Endothelial cell of umbilical vein (primary cell): ENCODE measurements around the gene NAGPA. TPM values are rescaled to one million over a fixed set of nuclear protein-coding genes. Genes with fewer than 3 reads are reported as not detected.

Experiments used
- BruUV-seq: library from RNA; stranded (reverse); fragments of 400-500 nt; replicated peaks from 2 replicates; lab custom pipeline; 2021; lab: Mats Ljungman, UMichigan
- CTCF ChIA-PET: fragments of 300-600, 350-600 bp; sonication (Branson Sonifier 250); formaldehyde crosslinking; loops from one replicate; lab custom pipeline; 2021; ENCODE audit warnings: antibody characterized with exemption, inconsistent platforms; lab: Charles Lee
- POLR2A ChIA-PET: fragments of 300-600, 350-600 bp; sonication (Branson Sonifier 250); formaldehyde crosslinking; loops from one replicate; lab custom pipeline; 2021; ENCODE audit warnings: antibody characterized with exemption, inconsistent platforms; lab: Charles Lee
- DNase-seq: peaks from one replicate; pipeline ENCODE4 v3.0.0-alpha.2; 2011; ENCODE audit warnings: low read depth, low spot score
- FAIRE-seq: peaks from 2 replicates; lab custom pipeline; 2011; peaks lifted over from hg19 to GRCh38; lab: Jason Lieb, UNC
- H2AFZ ChIP-seq: 2 replicates; pipeline ENCODE4 v1.6.0; 2012; ENCODE audit warnings: low read depth, low read length, control low read depth, inconsistent platforms
- H3K27ac ChIP-seq: 2 replicates; pipeline ENCODE4 v1.5.1; 2011; ENCODE audit warnings: low read depth, mild to moderate bottlenecking, control low read depth, low read length, moderate library complexity; ENCODE audit not compliant: insufficient read depth
- H3K27me3 ChIP-seq, 2 experiments: 2 replicates each; pipeline versions ENCODE4 v1.6.0 to v1.6.1; 2011; ENCODE audit warnings: low read length in 2 of 2, mixed read lengths in 1 of 2; ENCODE audit not compliant: control insufficient read depth in 2 of 2, insufficient read depth in 2 of 2
- H3K36me3 ChIP-seq, 2 experiments: 2 replicates in 1 of 2; 3 replicates in 1 of 2; pipeline ENCODE4 v1.5.1; 2011; ENCODE audit warnings: low read length in 2 of 2, mild to moderate bottlenecking in 1 of 2, moderate library complexity in 1 of 2; ENCODE audit not compliant: control insufficient read depth in 2 of 2, insufficient read depth in 2 of 2; ENCODE audit errors: extremely low read depth in 1 of 2
- H3K4me1 ChIP-seq: 3 replicates; pipeline ENCODE4 v1.5.1; 2011; ENCODE audit warnings: mild to moderate bottlenecking, low read length; ENCODE audit not compliant: control insufficient read depth, insufficient read depth; ENCODE audit errors: extremely low read depth
- H3K4me2 ChIP-seq: 2 replicates; pipeline ENCODE4 v1.6.1; 2011; ENCODE audit warnings: low read length, control low read depth, mixed read lengths; ENCODE audit not compliant: insufficient read depth
- H3K4me3 ChIP-seq, 3 experiments: fragments of 200-600 bp in 1 of 3; sonication (generic), shearing (Covaris generic) in 1 of 3; replicated peaks in 1 of 3; 2 replicates each; pipeline ENCODE4 v1.5.1; 2011 to 2016; ENCODE audit warnings: control low read depth in 3 of 3, low read length in 3 of 3, mild to moderate bottlenecking in 2 of 3, inconsistent platforms in 1 of 3, low read depth in 1 of 3, moderate library complexity in 1 of 3; ENCODE audit not compliant: insufficient read depth in 1 of 3
- H3K79me2 ChIP-seq: 2 replicates; pipeline ENCODE4 v1.6.0; 2012; ENCODE audit warnings: low read length, inconsistent platforms; ENCODE audit not compliant: control insufficient read depth, insufficient read depth
- H3K9ac ChIP-seq: replicated peaks from 2 replicates; pipeline ENCODE3; 2011; ENCODE audit warnings: low read length, control low read depth; ENCODE audit not compliant: insufficient read depth; ENCODE audit errors: extremely low read depth
- H3K9me1 ChIP-seq: replicated peaks from 3 replicates; pipeline ENCODE4 v1.6.0; 2011; ENCODE audit warnings: mild to moderate bottlenecking, low read length; ENCODE audit not compliant: control insufficient read depth, insufficient read depth; ENCODE audit errors: extremely low read depth
- H3K9me3 ChIP-seq: replicated peaks from 2 replicates; pipeline ENCODE4 v1.5.1; 2012; ENCODE audit warnings: low read length, inconsistent platforms; ENCODE audit not compliant: control insufficient read depth, insufficient read depth
- H4K20me1 ChIP-seq: replicated peaks from 2 replicates; pipeline ENCODE3; 2011; ENCODE audit warnings: mild to moderate bottlenecking, low read length; ENCODE audit not compliant: control insufficient read depth, insufficient read depth; ENCODE audit errors: extremely low read depth
- EZH2 ChIP-seq: IDR thresholded peaks from 2 replicates; pipeline ENCODE4 v1.6.1; 2012; ENCODE audit warnings: borderline replicate concordance, low read depth, mild to moderate bottlenecking, moderate library complexity, low read length, inconsistent platforms; ENCODE audit not compliant: severe bottlenecking
- FOS ChIP-seq: IDR thresholded peaks from 2 replicates; pipeline ENCODE4 v1.6.1; 2011; ENCODE audit warnings: mild to moderate bottlenecking, low read length, moderate library complexity, borderline replicate concordance; ENCODE audit not compliant: insufficient read depth
- GATA2 ChIP-seq: IDR thresholded peaks from 2 replicates; pipeline ENCODE4 v1.7.0; 2011; ENCODE audit warnings: low read depth, mild to moderate bottlenecking, moderate library complexity, mixed read lengths, low read length; ENCODE audit not compliant: insufficient read length, insufficient read depth
- JUN ChIP-seq: IDR thresholded peaks from 2 replicates; pipeline ENCODE4 v1.6.1; 2011; ENCODE audit warnings: borderline replicate concordance, low read depth; ENCODE audit not compliant: insufficient read length, insufficient read depth
- MYC ChIP-seq: IDR thresholded peaks from one replicate; pipeline ENCODE4 v1.6.1; 2011; ENCODE audit warnings: mild to moderate bottlenecking, low read depth, low read length
- POLR2A ChIP-seq: IDR thresholded peaks from 2 replicates; pipeline ENCODE4 v1.6.1; 2012; ENCODE audit warnings: low read depth, mild to moderate bottlenecking, control low read depth, low read length
- POLR2AphosphoS5 ChIP-seq: IDR thresholded peaks from 2 replicates; pipeline ENCODE4 v1.6.1; 2012; ENCODE audit warnings: low read depth, mild to moderate bottlenecking, control low read depth, low read length, moderate library complexity; ENCODE audit not compliant: insufficient read depth
- dilution Hi-C: fragments of 300-500 bp; cut with MboI; formaldehyde crosslinking; loops from one replicate; pipeline ENCODE4 v1.15.0; 2019; ENCODE audit warnings: low sequenced_read_pairs; ENCODE audit not compliant: extremely low pct_ligation_motif_present
- intact Hi-C: fragments of 100-400 bp; cut with micrococcal nuclease; formaldehyde crosslinking; loops from one replicate; pipeline ENCODE4 v1.10.0; 2022
- polyA plus RNA-seq, 4 experiments: library from polyadenylated mRNA; depleted of rRNA in 3 of 4; stranded (reverse) in 3 of 4; unstranded in 1 of 4; fragments of >200 nt; gene quantifications; 2 replicates each; pipeline versions ENCODE4 v1.2.1 to v1.2.3, GENCODE V29; 2011 to 2012; ENCODE audit warnings: missing spikeins in 1 of 4
- total RNA-seq: library from RNA; stranded (reverse); gene quantifications from 2 replicates; pipeline ENCODE4 v1.2.3, GENCODE V29; 2021
- TF ChIP-seq, protein P1 (sequence below): IDR thresholded peaks from 2 replicates; pipeline ENCODE4 v1.6.1; 2011; ENCODE audit not compliant: insufficient read depth, insufficient read length
- TF ChIP-seq, protein P2 (sequence below), 2 donors: IDR thresholded peaks; 1 replicate in 1 of 2; 2 replicates in 1 of 2; pipeline ENCODE4 v1.5.1; 2011; ENCODE audit warnings: low read length in 2 of 2, mild to moderate bottlenecking in 2 of 2, moderate library complexity in 2 of 2, control low read depth in 1 of 2, inconsistent platforms in 1 of 2, low read depth in 1 of 2; ENCODE audit not compliant: insufficient read depth in 1 of 2; ENCODE audit errors: extremely low read depth in 1 of 2

NAGPA gene
- total and polyA plus RNA-seq, 2 donors (not counting 3 experiments of a cell fraction or from before 2014, with no cell fraction given) = 29.6 to 29.9 TPM

DNA sequence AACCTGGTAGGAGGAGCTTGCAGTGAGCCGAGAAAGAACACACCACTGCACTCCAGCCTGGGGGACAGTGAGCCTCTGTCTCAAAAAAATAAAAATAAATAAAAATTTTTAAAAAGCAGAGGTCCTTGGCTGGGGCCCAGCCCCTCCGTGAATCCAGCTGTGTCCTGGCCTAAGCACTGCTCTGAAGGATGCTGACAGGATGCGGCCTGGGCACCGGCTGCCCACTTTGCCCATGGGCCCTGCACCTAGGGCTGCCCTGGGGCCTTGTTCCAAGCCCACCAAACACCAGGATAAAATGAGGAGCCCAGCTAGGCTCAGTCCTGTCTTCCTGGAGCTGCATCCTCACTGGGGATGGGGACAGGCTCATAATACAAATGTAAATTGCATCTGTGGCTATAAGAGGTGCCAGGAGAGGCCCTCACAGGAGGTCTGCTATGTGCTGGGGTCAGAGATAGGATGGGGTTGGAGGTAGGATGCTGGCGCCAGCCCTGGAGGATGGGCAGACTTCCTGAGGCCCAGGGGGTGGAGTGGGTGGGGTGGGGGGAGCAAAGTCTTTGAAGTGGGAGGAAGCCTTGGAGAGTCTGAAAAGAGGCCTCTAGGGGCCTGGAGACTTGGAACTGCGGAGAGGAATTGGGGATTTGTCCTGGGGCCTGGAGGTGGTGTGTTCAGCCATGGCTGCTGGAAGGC, 25.8 kb upstream of the NAGPA start:
- no peaks in the 10 kb centered on the region for H4K20me1 ChIP-seq
- no peaks in the 10 kb centered on the region for H3K4me1 ChIP-seq
- no peak overlapping the region for H2AFZ ChIP-seq
- intact Hi-C loops (no loop called here), dilution Hi-C loops (no loop called here)
- no peak overlapping the region for H3K27ac ChIP-seq
- no peaks in the 10 kb centered on the region for H3K9me1 ChIP-seq
- no peak overlapping the region for H3K4me2 ChIP-seq
- no peaks in the 10 kb centered on the region for H3K36me3 ChIP-seq
- H3K4me3 ChIP-seq = no peak overlapping the region
- H3K9ac ChIP-seq = no peak overlapping the region
- H3K79me2 ChIP-seq = no peaks in the 10 kb centered on the region
- no peak for FAIRE-seq
- CTCF ChIA-PET = interaction anchor here (1.3 kb wide), 1 partner anchor 12 kb away, joined by 6 read pairs; no protein-coding TSS in a partner anchor
- BruUV-seq = no TSS peak
- no peak for DNase-seq
- TF ChIP-seq, protein P1, sequence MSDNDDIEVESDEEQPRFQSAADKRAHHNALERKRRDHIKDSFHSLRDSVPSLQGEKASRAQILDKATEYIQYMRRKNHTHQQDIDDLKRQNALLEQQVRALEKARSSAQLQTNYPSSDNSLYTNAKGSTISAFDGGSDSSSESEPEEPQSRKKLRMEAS = no peak
- TF ChIP-seq, protein P2, sequence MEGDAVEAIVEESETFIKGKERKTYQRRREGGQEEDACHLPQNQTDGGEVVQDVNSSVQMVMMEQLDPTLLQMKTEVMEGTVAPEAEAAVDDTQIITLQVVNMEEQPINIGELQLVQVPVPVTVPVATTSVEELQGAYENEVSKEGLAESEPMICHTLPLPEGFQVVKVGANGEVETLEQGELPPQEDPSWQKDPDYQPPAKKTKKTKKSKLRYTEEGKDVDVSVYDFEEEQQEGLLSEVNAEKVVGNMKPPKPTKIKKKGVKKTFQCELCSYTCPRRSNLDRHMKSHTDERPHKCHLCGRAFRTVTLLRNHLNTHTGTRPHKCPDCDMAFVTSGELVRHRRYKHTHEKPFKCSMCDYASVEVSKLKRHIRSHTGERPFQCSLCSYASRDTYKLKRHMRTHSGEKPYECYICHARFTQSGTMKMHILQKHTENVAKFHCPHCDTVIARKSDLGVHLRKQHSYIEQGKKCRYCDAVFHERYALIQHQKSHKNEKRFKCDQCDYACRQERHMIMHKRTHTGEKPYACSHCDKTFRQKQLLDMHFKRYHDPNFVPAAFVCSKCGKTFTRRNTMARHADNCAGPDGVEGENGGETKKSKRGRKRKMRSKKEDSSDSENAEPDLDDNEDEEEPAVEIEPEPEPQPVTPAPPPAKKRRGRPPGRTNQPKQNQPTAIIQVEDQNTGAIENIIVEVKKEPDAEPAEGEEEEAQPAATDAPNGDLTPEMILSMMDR (IDR thresholded peaks at IDR 0.05; ENCODE audit: extremely low read depth in 1 of 2, insufficient read depth in 1 of 2, low read depth in 1 of 2, low read length in 2 of 2) = no peak
- TF ChIP-seq POLR2A (no peak), JUN (no peak), POLR2AphosphoS5 (no peak), MYC (no peak), GATA2 (no peak), FOS (no peak), EZH2 (no peak)
- H3K9me3 ChIP-seq = no peaks in the 10 kb centered on the region
- POLR2A ChIA-PET = no interaction called here
- peaks cover 0 to 3% of the 10 kb centered on the region in 2 experiments for H3K27me3 ChIP-seq
